HUES48 (cell line): ENCODE measurements around the gene TNPO2.

Experiments
- H3K27ac ChIP-seq: one replicate; pipeline ENCODE4 v1.7.0; 2013; ENCODE audit warnings: low read depth, low read length, inconsistent platforms
- H3K27me3 ChIP-seq: 2 replicates; pipeline ENCODE4 v1.6.1; 2013; ENCODE audit warnings: mild to moderate bottlenecking, low read length; ENCODE audit not compliant: control insufficient read depth, insufficient read depth
- H3K36me3 ChIP-seq: 2 replicates; pipeline ENCODE4 v1.6.1; 2013; ENCODE audit warnings: low read length; ENCODE audit not compliant: control insufficient read depth, insufficient read depth
- H3K4me1 ChIP-seq: 2 replicates; pipeline ENCODE4 v1.6.1; 2013; ENCODE audit warnings: mild to moderate bottlenecking, low read length; ENCODE audit not compliant: control insufficient read depth, insufficient read depth
- H3K4me3 ChIP-seq: 2 replicates; pipeline ENCODE4 v1.5.1; 2013; ENCODE audit warnings: mild to moderate bottlenecking, low read depth, low read length
- H3K9ac ChIP-seq: 2 replicates; pipeline ENCODE4 v1.6.1; 2013; ENCODE audit warnings: mild to moderate bottlenecking, low read depth, low read length, moderate library complexity
- H3K9me3 ChIP-seq: 2 replicates; pipeline ENCODE4 v1.6.1; 2013; ENCODE audit warnings: low read length; ENCODE audit not compliant: control insufficient read depth, insufficient read depth

Gene TNPO2

DNA sequence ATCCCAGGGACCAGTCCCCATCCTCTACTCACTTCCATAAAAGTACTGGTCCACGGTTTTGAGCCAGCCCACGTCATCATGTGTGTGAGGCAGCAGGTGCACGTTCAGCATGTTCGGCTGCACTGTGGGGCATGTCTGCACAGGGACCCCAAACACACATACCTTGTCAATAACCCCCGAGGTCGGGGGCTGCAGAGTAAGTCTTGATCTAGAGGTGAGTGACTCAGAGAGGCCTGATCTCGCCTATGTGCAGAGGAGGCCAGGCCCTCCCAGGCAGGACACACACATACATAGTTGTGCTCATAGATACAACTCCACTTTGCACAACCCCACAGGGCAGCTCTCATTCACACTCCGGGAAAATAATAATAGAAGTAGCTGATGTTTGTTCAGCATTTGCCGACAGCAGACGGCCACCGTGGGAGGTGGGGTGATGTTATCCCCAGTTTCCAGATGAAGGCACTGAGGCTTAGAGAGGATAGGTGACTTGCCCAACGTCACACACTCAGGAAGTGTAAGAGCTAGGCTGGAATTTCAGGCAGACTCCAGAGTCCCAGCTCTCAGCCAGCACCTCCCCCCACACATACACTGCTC, 58.0 kb downstream of the TNPO2 start:
- Histone ChIP-seq H3K27ac (no peak overlapping the region), H3K4me3 (peak overlapping the region; percentile 94), H3K36me3 (peaks cover 27% of the 10 kb centered on the region), H3K27me3 (no peaks in the 10 kb centered on the region), H3K9ac (peak overlapping the region; percentile 45; the same call in 1 of the 2 replicates), H3K9me3 (no peaks in the 10 kb centered on the region), H3K4me1 (peaks cover 9% of the 10 kb centered on the region)

- Histone ChIP-seq H3K27ac (no peak overlapping the region), H3K27me3 (no peaks in the 10 kb centered on the region), H3K4me3 (no peak overlapping the region), H3K9me3 (no peaks in the 10 kb centered on the region), H3K36me3 (peaks cover 27% of the 10 kb centered on the region), H3K9ac (no peak overlapping the region), H3K4me1 (peaks cover 5% of the 10 kb centered on the region)
These were observed 58.5 kb downstream of the TNPO2 start for GRCh38 chr19:12665281-12665573.

DNA sequence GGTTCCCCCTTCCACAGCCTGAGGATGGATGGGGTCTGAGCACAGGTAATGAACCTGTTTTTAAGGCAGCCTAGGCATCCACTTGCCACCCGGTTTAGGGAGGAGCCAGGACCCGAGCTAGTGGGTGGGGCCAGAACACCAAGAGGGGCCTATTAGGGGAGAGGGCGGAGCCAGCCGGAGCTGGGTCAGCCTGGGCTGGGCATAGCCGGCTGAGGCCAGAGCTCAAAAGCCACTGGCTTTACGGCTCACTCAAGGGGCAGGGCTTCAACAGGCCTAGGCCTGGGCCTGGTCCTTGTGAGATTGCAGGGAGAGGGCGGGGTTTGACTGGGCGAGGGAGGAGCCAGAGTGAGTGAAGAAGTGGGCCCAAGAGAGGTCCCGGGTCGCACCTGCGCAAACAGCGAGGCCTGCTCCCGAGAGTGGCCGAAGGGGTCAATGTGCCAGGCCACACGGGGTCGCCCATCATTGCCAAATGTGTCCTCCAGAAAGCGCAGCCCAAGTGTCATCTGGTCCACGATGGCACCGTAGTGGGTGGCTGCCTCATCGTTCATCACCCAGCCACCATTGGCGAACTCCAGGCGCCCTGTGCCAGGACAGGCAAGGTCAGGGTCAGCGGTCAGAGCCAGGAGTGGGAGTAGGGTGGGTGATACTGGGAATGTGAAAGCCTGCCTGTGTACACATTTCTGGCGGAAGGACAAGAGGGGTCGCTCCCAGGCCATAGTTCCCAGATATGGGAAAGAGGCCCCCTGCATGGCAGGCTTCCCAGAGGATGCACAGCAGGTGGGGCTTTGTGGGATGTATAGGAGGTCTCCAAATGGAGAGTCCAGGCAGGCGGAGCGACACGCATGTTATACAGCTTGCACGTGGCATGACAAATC, 59.1 kb downstream of the TNPO2 start:
- no peak overlapping the region for H3K9ac ChIP-seq
- H3K27ac ChIP-seq: no peak overlapping the region
- peaks cover 31% of the 10 kb centered on the region for H3K36me3 ChIP-seq
- no peak overlapping the region for H3K4me3 ChIP-seq
- no peaks in the 10 kb centered on the region for H3K27me3 ChIP-seq
- H3K4me1 ChIP-seq: peaks cover 4% of the 10 kb centered on the region
- H3K9me3 ChIP-seq: no peaks in the 10 kb centered on the region

GRCh38 chr19:12660980-12661379, 62.8 kb downstream of the TNPO2 start:
- Histone ChIP-seq H3K4me3 (no peak overlapping the region), H3K36me3 (peaks cover 38% of the 10 kb centered on the region), H3K27me3 (no peaks in the 10 kb centered on the region), H3K27ac (no peak overlapping the region), H3K9ac (no peak overlapping the region), H3K9me3 (no peaks in the 10 kb centered on the region), H3K4me1 (no peaks in the 10 kb centered on the region)

DNA sequence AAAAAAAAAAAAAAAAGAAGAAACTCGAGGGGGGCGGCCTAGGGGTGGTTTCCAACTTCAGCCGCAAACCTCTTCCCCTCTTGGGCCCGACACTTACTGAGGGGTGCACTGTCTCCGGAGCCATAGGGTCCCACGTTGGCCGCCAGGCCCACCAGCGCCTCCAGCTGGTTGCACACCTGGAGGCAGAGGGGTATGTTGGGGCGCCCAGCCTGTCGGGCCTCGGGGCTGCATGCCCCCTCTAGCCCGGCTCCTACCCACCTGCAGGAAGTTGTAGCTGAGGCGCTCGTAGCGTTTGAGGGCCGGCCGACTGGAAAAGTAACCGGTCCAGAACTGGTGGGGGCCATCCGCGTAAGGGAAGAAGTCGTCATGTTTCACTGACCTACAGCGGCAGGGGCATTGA, 65.8 kb downstream of the TNPO2 start:
- Histone ChIP-seq H3K27me3 (no peaks in the 10 kb centered on the region), H3K36me3 (peaks cover 35% of the 10 kb centered on the region), H3K9ac (no peak overlapping the region), H3K27ac (no peak overlapping the region), H3K4me3 (no peak overlapping the region), H3K9me3 (no peaks in the 10 kb centered on the region), H3K4me1 (no peaks in the 10 kb centered on the region)

DNA sequence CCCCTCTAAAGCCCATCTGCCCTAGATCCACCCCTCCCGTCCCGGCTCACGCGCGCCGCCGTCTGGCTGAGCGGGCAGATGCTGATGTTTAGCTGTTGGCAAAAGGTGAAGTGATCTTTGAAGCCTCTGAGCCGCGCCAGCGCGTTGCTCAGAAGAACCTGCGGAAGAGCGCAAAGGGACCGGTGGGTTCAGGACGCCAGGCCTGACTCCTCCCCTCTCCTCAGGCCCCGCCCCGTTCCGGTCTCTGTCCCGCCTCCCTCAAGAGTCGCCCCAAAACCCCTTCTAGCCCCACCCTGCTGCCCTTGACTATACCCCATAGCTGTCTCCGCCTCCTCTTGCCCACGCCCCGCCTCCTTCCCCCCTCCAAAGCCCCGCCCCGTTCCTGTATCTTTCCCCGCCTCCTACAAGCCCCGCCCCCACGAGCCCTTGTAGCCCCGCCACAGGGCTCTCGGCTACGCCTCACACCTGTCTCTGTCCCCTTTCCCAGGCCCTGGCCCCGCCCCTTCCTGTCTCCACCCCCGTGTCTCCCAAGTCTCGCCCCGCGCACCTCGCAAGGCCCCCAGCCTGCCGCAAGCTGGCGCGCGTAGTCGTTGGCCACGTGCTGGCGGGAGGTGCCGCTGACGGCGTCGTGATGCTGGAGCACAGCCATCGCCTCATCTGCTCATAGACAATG, 66.7 kb downstream of the TNPO2 start:
- H3K9me3 ChIP-seq: no peaks in the 10 kb centered on the region
- peaks cover 34% of the 10 kb centered on the region for H3K36me3 ChIP-seq

DNA sequence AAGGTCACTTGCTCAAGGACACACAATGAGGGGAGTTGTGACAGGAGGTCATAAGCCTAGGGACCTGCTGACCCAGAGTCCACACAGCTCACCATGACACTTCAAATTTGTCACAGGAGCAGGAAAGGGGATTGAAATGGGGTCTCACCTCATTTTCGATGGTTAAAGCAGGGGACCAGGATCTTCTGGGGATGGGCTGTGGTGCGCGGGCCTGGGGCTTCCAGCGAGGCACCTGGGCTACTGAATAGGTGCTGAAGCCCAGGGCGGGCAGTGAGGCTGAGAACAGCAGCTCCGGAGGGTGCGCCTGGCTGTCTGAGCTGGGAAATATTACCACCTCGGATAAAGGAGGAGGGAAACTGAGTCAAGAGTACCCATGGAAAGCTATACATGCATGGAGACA, 68.2 kb downstream of the TNPO2 start:
- Histone ChIP-seq H3K4me1 (no peaks in the 10 kb centered on the region), H3K27me3 (no peaks in the 10 kb centered on the region), H3K9me3 (no peaks in the 10 kb centered on the region), H3K4me3 (no peak overlapping the region), H3K36me3 (peaks cover 25% of the 10 kb centered on the region), H3K9ac (no peak overlapping the region), H3K27ac (no peak overlapping the region)

More for the DNA sequence above, 66.7 kb downstream of the TNPO2 start:
- H3K9ac ChIP-seq: no peak overlapping the region
- H3K27me3 ChIP-seq: no peaks in the 10 kb centered on the region
- no peaks in the 10 kb centered on the region for H3K4me1 ChIP-seq
- no peak overlapping the region for H3K27ac ChIP-seq
- H3K4me3 ChIP-seq: no peak overlapping the region

DNA sequence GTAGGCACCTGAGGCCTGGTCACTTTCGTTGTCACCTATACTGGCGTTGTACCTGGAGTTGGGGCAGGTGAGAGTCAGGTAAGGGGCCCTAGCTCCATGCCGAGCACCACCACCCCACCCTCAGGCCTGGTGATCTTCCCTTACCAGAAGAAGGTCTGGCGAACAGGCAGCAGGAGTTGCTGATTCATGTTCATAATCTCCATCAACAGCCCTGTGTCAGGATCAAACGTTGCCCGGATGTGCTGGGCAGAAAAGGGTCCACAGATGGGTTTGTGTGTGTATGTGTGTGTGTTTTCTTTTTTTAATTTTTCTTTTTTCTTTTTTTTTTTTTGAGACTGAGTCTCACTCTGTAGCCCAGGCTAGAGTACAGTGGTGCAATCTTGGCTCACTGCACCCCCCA, 71.5 kb downstream of the TNPO2 start:
- Histone ChIP-seq H3K4me3 (no peak overlapping the region), H3K27ac (no peak overlapping the region), H3K9me3 (no peaks in the 10 kb centered on the region), H3K9ac (no peak overlapping the region), H3K27me3 (no peaks in the 10 kb centered on the region), H3K36me3 (peaks cover 21% of the 10 kb centered on the region), H3K4me1 (no peaks in the 10 kb centered on the region)

GRCh38 chr19:12649941-12650340, 73.8 kb downstream of the TNPO2 start:
- Histone ChIP-seq H3K4me3 (no peak overlapping the region), H3K9ac (no peak overlapping the region), H3K9me3 (no peaks in the 10 kb centered on the region), H3K27me3 (no peaks in the 10 kb centered on the region), H3K27ac (no peak overlapping the region), H3K36me3 (peaks cover 4% of the 10 kb centered on the region), H3K4me1 (0 out of 2 replicates have a peak, but pooled peaks cover 3% of the 10 kb centered on the region)
